Nephron progenitor cell (in vitro differentiated cells): ENCODE data around the gene FHIP1A.

Source experiments
- DNase-seq: peaks from one replicate; pipeline ENCODE4 v3.0.0; 2021
- H3K27ac Mint-ChIP-seq: 2 replicates; pipeline ENCODE4 v1.8.0; 2021; ENCODE audit warnings: mild to moderate bottlenecking, moderate library complexity, mixed read lengths
- H3K27me3 Mint-ChIP-seq: 2 replicates; pipeline ENCODE4 v1.8.0; 2021; ENCODE audit warnings: mild to moderate bottlenecking, low read depth, mixed read lengths; ENCODE audit not compliant: poor library complexity
- H3K36me3 Mint-ChIP-seq: 2 replicates; pipeline ENCODE4 v1.8.0; 2021; ENCODE audit warnings: low read depth, mixed read lengths
- H3K4me1 Mint-ChIP-seq: 2 replicates; pipeline ENCODE4 v1.8.0; 2021; ENCODE audit warnings: mixed read lengths
- H3K4me3 Mint-ChIP-seq: 2 replicates; pipeline ENCODE4 v1.8.0; 2021; ENCODE audit warnings: mild to moderate bottlenecking, moderate library complexity, mixed read lengths
- H3K9me3 Mint-ChIP-seq: 2 replicates; pipeline ENCODE4 v1.8.0; 2021; ENCODE audit warnings: mild to moderate bottlenecking, moderate library complexity, mixed read lengths
- CTCF ChIP-seq: fragments of 200-600 bp; sonication (generic); IDR thresholded peaks from 2 replicates; pipeline ENCODE4 v1.5.0; 2021; ENCODE audit warnings: antibody characterized with exemption

FHIP1A gene

GRCh38 chr4:151408630-151409469 lies at the start of gene FHIP1A:
Gene FHIP1A, plus strand, starts transcription at chr4:151409176. Its CDS starts 157,084 bp downstream, at chr4:151566260.
- Mint-ChIP-seq H3K27me3 (peaks cover 16% of the 10 kb centered on the region), H3K9me3 (no peaks in the 10 kb centered on the region), H3K27ac (peak within 1 kb of the TSS; percentile 74), H3K36me3 (peaks cover 5% of the 10 kb centered on the region), H3K4me3 (peak within 1 kb of the TSS; percentile 93), H3K4me1 (peaks cover 48% of the 10 kb centered on the region)
- no peak for TF ChIP-seq CTCF
- DNase-seq: peak; percentile 91

- no peaks in the 10 kb centered on the region for H3K36me3 Mint-ChIP-seq
- no peak for DNase-seq
- peaks cover 8% of the 10 kb centered on the region for H3K4me1 Mint-ChIP-seq
- TF ChIP-seq CTCF: no peak
- H3K9me3 Mint-ChIP-seq: no peaks in the 10 kb centered on the region
- H3K4me3 Mint-ChIP-seq: no peak overlapping the region
- peaks cover 7% of the 10 kb centered on the region for H3K27me3 Mint-ChIP-seq
- no peak overlapping the region for H3K27ac Mint-ChIP-seq
These were observed 49.4 kb upstream of the FHIP1A start for GRCh38 chr4:151359576-151359975.

GRCh38 chr4:151361126-151361525 lies 47.9 kb upstream of the FHIP1A start:
- DNase-seq: no peak
- Mint-ChIP-seq H3K27me3 (peaks cover 7% of the 10 kb centered on the region), H3K36me3 (no peaks in the 10 kb centered on the region), H3K4me3 (no peak overlapping the region), H3K9me3 (no peaks in the 10 kb centered on the region), H3K4me1 (peaks cover 8% of the 10 kb centered on the region), H3K27ac (no peak overlapping the region)
- no peak for TF ChIP-seq CTCF

- Mint-ChIP-seq H3K4me1 (peaks cover 8% of the 10 kb centered on the region), H3K27me3 (peaks cover 7% of the 10 kb centered on the region), H3K27ac (no peak overlapping the region), H3K4me3 (no peak overlapping the region), H3K9me3 (no peaks in the 10 kb centered on the region), H3K36me3 (no peaks in the 10 kb centered on the region)
- no peak for TF ChIP-seq CTCF
- no peak for DNase-seq
These were observed 47.0 kb upstream of the FHIP1A start for GRCh38 chr4:151361966-151362365.

GRCh38 chr4:151362404-151363164 lies 46.4 kb upstream of the FHIP1A start:
- Mint-ChIP-seq H3K36me3 (no peaks in the 10 kb centered on the region), H3K27ac (no peak overlapping the region), H3K4me1 (peaks cover 8% of the 10 kb centered on the region), H3K27me3 (peaks cover 4% of the 10 kb centered on the region), H3K4me3 (no peak overlapping the region), H3K9me3 (no peaks in the 10 kb centered on the region)
- peak; percentile 96 for TF ChIP-seq CTCF
- peak; percentile 84 for DNase-seq
